T-helper 1 cell treated with Interleukin-12 subunit alpha and Interleukin-12 subunit beta and Interleukin-4 antibody, amounts not matched to agents 30 ng/mL and 1 ng/mL, for 36 hours (primary cell): ENCODE measurements around the gene PILRA. TPM values are rescaled to one million over a fixed set of nuclear protein-coding genes. Genes with fewer than 3 reads are reported as not detected.
"Not testable (repeated sequence)": the region's sequence is repeated elsewhere in the genome, so short reads cannot be mapped to it uniquely, and the experiment has no call there.

ENCODE experiments used
- intact Hi-C: fragments of 100-400 bp; cut with micrococcal nuclease; formaldehyde crosslinking; loops from one replicate; pipeline ENCODE4 v1.15.1; 2024
- total RNA-seq: library from RNA; stranded (reverse); gene quantifications from 2 replicates; pipeline ENCODE4 v1.2.3, GENCODE V29; 2022

Gene PILRA
- total RNA-seq, 1 donor from 2014 or later = 11.8 TPM

DNA sequence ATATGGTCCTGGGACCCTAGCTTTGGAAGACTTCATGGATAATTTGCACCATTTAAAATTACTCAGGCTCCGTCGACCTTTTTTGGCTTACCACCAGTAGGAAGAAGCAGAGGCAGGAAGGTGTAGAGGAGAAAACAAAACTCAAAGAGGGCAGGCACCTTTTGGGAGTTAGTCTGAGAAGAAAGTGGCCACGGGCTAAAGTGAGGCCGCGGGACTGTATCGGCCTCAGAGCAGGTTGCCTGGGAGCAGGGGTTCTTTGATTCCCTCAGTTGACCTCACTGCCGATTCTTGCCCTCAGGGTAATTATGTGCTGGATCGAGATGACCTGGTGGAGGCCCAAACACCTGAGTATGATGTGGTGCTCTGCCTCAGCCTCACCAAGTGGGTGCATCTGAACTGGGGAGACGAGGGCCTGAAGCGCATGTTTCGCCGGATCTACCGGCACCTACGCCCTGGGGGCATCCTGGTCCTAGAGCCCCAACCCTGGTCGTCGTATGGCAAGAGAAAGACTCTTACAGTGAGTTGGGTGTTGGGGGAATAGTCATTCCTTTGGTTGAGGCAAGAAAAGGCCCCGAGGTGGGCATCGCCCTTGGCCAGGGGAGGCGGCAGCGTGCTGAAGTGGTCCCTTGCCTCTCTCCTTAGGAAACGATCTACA, 59.5 kb downstream of the PILRA start:
- intact Hi-C loops = no loop called here

- intact Hi-C loops = no loop called here
These were observed 59.9 kb downstream of the PILRA start for GRCh38 chr7:100433276-100433591.

GRCh38 chr7:100433592-100434296, 60.5 kb downstream of the PILRA start:
- intact Hi-C loops = no loop called here

DNA sequence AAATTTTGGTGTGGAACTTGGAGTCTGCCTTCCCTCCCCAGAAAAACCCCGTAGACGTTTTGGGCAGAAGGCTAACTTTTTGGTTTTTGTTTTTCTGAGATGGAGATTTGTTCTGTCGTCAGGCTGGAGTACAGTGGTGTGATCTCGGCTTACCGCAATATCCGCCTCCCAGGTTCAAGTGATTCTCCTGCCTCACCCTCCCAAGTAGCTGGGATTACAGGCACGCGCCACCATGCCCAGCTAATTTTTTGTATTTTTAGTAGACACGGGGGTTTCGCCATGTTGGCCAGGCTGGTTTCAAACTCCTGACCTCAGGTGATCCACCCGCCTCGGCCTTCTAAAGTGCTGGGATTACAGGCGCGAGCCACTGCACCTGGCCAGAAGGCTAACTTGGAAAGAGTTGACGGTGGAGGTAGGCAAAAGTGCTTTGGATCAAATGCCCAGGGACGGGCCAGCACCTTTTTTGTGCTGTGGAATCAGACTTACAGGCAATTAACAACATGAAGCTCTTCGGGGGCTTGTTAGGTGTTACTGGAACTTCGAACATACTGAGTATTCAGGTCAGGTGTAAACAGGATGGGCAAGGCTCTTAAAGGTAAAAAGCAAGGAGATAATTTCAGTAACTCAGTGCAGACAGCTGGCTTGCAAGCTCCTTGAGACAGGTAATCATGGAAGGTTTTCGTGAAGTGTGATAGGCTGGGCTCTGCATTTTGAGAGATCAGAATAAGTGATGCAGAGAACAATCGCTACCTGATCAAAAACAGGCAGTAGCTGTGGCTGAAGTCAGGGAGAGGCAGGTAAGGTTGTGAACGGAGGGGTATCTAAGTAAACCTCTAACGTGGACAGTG, 61.2 kb downstream of the PILRA start:
- intact Hi-C loops = no loop called here

DNA sequence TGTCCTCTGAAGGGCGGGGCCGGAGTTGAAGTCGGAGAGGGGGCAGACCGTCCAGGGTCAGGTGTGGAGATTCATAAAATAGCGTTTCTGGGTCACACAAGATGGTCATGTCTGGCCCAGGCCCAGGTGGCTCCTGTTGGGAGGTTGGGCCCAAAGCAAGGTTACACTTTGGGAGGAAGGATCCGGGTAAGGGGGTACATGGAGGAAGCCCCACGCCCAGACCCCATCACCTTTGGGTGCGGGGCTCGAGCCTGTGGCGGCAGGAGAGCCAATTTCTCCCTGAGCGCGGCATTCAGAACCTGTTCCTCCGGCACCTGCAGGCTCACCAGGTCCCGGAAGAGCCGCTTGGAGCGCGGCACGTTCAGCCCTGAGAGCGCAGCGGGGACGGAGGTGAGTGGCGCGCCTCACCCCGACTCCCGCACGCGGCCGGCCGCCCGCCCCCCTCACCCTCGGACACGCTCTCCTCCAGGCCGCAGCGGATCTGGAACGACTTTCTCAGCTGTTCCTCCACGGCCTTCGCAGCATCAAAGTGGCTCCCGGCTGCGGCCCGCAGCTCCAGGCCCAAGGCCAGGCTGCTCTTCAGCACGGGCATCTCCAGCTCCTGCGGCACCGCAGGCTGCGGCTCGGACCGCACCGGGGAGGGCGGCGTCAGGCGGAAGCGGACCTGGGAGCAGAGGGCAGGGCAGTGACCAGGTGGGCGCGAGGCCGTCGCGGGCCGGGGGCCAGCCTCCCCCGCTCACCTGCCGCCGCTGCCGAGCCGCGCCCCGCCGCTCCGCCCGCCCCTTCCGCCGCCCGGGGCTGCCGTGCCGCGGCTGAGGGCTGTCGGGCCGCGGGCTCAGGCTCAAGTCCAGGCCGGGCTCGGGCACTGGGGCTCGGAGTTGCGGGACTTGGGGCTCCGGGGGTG, 62.4 kb downstream of the PILRA start:
- intact Hi-C loops = loop anchor here (1.0 to 2.0 kb wide), 9 partner anchors 7 to 649 kb away; partner anchors contain the start of genes CNPY4, FBXO24, LRCH4 and MOSPD3

- intact Hi-C loops = loop anchor here (2.0 kb wide), 1 partner anchor 647 kb away; the partner anchor contains the start of gene TRIM56
These were observed 64.1 kb downstream of the PILRA start for GRCh38 chr7:100437150-100438100.

GRCh38 chr7:100438172-100438571, 64.9 kb downstream of the PILRA start:
- intact Hi-C loops = no loop called here

- intact Hi-C loops = not testable (repeated sequence)
These were observed 65.4 kb downstream of the PILRA start for GRCh38 chr7:100438731-100439130.

DNA sequence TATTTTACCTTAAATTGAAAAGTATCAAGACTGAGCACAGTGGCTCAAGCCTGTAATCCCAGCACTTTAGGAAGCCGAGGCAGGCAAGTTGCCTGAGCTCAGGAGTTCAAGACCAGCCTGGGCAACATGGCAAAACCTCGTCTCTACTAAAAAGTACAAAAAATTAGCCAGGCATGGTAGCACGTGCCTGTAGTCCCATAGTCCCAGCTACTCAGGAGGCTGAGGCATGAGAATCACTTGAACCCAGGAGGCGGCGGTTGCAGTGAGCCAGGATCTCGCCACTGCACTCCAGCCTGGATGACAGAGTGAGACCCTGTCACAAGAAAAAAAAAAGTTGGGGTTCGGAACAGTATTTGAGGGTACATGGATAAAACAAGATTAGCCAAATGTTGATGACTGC, 66.0 kb downstream of the PILRA start:
- intact Hi-C loops = not testable (repeated sequence)

GRCh38 chr7:100441641-100442535, 68.6 kb downstream of the PILRA start:
- intact Hi-C loops = no loop called here

- intact Hi-C loops = no loop called here
These were observed 70.0 kb downstream of the PILRA start for GRCh38 chr7:100443096-100443840.

DNA sequence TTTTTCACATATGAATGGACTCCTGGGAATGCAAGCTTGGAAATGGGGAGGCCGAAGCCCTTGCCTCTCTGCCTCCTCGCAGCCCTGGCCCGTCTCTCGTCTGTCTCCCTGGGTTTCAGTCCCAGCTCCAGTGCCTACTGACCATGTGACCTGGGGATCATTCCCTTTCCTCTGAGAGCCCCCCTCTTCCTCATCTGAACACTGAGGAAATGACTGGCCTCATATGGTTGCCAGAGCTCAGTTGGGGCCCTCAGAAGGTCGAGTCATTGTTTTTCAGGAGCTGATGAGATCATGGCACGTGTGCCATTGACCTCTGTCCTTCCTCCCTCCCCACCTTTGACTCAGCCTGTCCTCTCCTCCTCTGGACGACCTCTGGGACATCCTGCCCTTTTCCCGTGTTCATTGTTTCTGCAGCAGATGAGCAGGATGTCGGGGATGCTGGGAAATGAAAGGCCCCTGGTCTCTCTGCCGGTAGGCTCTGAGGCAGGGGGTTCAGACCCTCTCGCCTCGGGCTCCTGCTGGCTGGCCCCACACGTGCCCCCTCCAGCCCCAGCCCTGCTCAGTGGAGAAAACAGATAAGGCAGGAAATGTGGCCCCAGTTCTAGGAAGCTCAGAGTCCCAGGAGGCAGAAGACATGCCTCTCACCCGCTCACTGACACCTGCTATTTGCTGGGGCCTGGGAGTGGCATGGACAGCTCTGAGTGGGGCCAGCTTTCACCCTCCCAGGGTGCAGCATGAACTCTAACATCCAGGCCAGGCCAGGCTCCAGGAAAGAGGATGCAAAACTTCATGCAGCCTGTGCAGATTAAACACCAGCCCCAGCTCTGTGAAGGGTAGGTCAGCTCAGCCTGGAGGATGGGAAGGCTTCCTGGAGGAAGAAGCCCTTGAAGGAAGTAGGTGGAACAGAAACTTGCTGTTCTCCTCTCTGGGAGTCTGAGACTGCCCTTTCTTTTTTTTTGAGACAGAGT, 71.3 kb downstream of the PILRA start:
- intact Hi-C loops = no loop called here

GRCh38 chr7:100446040-100446439, 72.8 kb downstream of the PILRA start:
- intact Hi-C loops = no loop called here

DNA sequence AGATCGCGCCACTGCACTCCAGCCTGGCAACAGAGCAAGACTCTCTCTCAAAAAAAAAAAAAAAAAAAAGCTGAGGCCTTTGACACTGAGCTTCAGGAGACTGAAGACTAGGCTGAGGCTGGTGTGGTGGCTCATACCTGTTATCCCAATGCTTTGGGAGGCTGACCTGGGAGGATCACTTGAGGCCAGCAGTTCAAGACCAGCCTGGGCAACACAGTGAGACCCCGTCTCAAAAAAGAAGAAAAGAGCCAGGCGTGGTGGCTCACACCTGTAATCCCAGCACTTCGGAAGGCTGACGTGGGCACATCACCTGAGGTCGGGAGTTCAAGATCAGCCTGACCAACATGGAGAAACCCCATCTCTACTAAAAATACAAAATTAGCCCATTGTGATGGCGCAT, 74.1 kb downstream of the PILRA start:
- intact Hi-C loops = not testable (repeated sequence)

DNA sequence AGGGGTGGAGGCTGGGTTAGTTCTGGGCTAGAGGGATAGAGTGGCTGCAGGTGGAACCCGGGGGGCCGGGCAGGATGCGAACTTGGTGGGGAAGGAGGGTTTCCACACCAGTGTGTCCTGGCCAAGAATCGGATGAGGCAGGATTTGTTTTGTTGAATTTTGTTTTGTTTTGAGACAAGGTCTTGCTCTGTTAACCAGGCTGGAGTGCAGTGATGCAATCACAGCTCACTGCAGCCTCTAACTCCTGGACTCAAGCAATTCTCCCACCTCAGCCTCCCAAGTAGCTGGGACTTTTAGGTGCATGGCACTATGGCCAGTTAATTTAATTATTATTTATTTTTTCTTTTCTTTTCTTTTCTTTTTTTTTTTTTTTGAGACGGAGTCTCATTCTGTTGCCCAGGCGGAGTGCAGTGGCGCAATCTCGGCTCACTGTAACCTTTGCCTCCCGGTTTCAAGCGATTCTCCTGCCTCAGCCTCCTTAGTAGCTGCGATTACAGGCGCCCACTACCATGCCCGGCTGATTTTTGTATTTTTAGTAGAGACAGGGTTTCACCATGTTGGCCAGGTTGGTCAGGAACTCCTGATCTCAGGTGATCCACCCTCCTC, 76.0 kb downstream of the PILRA start:
- intact Hi-C loops = no loop called here
